Hindlimb muscle (tissue), 1 donor: ENCODE measurements around the gene KCNJ6. TPM values are rescaled to one million over a fixed set of nuclear protein-coding genes. Genes with fewer than 3 reads are reported as not detected.

Experiments used
- DNase-seq: peaks from one replicate; pipeline ENCODE4 v3.0.0-alpha.2; 2013
- polyA plus RNA-seq: library from polyadenylated mRNA; unstranded; fragments of 120-200 nt; gene quantifications from one replicate; pipeline ENCODE4 v1.2.1, GENCODE V29; 2013; ENCODE audit not compliant: insufficient read length

Gene KCNJ6
- polyA plus RNA-seq, 1 donor = 1.1 TPM

- no peak for DNase-seq
Observed at GRCh38 chr21:37639756-37640155, 276.5 kb downstream of the KCNJ6 start.

GRCh38 chr21:37636152-37636860 is 280.0 kb downstream of the KCNJ6 start:
- no peak for DNase-seq

- no peak for DNase-seq
Observed at GRCh38 chr21:37631319-37632117, 284.7 kb downstream of the KCNJ6 start.

GRCh38 chr21:37630872-37631271 is 285.4 kb downstream of the KCNJ6 start:
- no peak for DNase-seq

GRCh38 chr21:37628362-37628761 is 287.9 kb downstream of the KCNJ6 start:
- DNase-seq = no peak

- no peak for DNase-seq
Observed at GRCh38 chr21:37627561-37627960, 288.7 kb downstream of the KCNJ6 start.

GRCh38 chr21:37627074-37627473 is 289.2 kb downstream of the KCNJ6 start:
- no peak for DNase-seq

GRCh38 chr21:37626320-37626719 is 289.9 kb downstream of the KCNJ6 start:
- no peak for DNase-seq

- DNase-seq = no peak
Observed at GRCh38 chr21:37623689-37624088, 292.6 kb downstream of the KCNJ6 start.

GRCh38 chr21:37623183-37623582 is 293.1 kb downstream of the KCNJ6 start:
- no peak for DNase-seq

- no peak for DNase-seq
Observed at GRCh38 chr21:37622755-37623154, 293.5 kb downstream of the KCNJ6 start.

- DNase-seq = no peak
Observed at GRCh38 chr21:37620401-37620800, 295.9 kb downstream of the KCNJ6 start.

GRCh38 chr21:37619464-37619974 is 296.7 kb downstream of the KCNJ6 start:
- no peak for DNase-seq

GRCh38 chr21:37618081-37618480 is 298.2 kb downstream of the KCNJ6 start:
- DNase-seq = no peak

GRCh38 chr21:37615962-37616361 is 300.3 kb downstream of the KCNJ6 start:
- DNase-seq = no peak

- no peak for DNase-seq
Observed at GRCh38 chr21:37614351-37614875, 301.8 kb downstream of the KCNJ6 start.

- DNase-seq = no peak
Observed at GRCh38 chr21:37607081-37607480, 309.2 kb downstream of the KCNJ6 start.

GRCh38 chr21:37606549-37606948 is 309.7 kb downstream of the KCNJ6 start:
- DNase-seq = no peak

- DNase-seq = no peak
Observed at GRCh38 chr21:37605006-37605405, 311.3 kb downstream of the KCNJ6 start.

- no peak for DNase-seq
Observed at GRCh38 chr21:37603129-37603528, 313.1 kb downstream of the KCNJ6 start.

- no peak for DNase-seq
Observed at GRCh38 chr21:37601915-37602314, 314.3 kb downstream of the KCNJ6 start.

- no peak for DNase-seq
Observed at GRCh38 chr21:37601027-37601426, 315.2 kb downstream of the KCNJ6 start.

- no peak for DNase-seq
Observed at GRCh38 chr21:37595944-37596343, 320.3 kb downstream of the KCNJ6 start.
